HG02763 (cell line): ENCODE measurements around the gene COL6A2.
"Not testable (repeated sequence)": the region's sequence is repeated elsewhere in the genome, so short reads cannot be mapped to it uniquely, and the experiment has no call there.

Experiments
- ATAC-seq: cut with Tn5 transposase; IDR thresholded peaks from one replicate; pipeline ENCODE4 v1.9.1; 2021; ENCODE audit warnings: mild to moderate bottlenecking, moderate library complexity; ENCODE audit not compliant: unreplicated experiment

COL6A2 gene

DNA sequence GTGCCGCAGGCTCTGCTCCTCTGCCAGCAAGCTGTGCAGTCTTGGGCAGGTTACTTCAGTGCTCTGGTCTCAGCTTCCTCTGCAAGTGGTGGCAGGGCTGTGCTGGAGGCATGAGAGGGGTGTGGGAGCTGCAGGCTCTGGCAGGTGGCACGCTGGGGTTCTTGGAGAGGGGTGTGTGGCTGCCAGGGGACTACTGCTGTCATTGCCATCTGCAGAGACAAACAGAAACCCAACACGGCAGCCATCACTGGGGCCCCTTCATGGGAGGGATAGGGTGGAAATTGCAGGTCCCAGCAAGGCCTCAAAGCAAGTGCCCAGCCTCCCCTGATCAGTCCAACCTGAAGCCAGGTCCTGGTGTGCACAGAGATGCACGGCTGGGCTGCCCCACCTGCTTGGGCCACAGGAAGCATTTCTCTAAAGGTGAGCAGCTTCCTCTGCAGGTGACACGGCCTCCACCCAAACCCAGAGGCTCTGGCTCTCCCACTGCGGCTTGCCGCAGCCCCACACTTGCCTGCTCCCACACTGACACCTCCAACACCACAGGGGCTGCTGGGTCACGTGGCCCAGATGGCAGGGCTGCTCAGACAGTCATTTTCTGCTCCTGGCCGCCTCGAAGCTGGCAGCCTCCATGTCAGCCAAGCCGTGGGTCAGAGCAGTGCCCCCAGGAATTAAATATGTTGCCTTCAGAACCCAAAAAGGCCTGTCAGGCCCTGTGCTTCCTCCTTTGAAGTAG lies 4.1 kb upstream of the COL6A2 start:
- no peak for ATAC-seq

DNA sequence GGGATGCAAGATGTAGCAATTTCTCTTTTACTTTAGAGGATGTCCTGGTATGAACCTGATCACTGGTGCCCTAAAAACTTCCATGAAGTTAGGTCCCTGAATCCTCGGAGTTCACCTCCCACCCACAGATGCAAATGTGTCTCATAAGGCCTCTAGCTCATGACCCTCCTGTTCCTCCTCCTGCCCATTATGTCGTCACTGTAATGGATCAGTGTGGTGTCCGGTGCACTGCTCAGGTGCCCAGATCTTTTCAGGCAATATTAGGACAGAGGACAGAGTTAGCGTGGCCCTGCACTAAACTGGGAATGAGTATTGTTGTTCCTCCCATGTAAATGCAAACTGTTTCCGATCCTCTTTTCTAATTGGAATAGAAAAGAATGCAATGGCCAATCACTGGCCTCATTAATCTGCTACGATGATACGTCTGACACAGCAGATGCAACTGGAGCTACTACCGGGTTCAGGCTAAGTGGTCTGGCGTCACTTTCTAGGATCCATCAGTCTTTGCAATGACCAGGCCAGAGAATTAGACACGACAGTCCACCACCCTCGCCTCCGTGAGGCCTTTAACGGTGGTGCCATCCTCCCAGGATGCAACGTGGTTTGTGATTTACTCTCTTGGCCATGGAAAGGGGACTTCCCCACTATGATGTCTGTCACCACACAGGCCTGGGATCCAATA lies 3.4 kb upstream of the COL6A2 start:
- no peak for ATAC-seq

DNA sequence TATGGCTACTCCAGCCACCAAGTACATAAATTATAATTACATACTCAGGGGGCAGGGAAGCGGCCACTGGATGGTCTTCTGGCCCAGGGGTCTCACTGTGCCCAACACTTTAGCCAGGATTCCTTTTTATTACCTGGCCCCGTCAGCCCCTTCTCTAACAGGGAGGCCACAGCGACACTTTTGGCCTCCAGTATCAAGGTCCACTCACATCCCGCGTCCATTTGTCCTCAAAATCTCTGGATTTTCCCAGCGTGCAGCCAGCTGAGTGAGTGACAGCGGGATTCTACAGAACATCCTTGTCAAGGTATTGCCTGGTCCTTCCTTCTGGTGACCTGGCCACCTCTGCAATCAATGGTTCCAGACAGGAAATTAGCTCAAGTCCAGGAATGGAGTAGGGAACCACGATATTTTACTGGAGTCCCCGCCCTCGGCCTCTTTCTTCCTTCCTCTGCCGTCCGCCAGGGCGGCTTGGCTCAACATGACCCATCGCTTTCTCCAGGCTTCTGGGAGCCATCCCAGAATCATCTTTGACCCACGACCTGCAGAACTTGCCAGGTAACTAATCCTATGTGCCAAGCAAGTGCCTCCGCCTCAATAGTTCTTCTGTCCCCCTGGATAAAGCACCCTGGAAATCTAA lies 2.7 kb upstream of the COL6A2 start:
- no peak for ATAC-seq

DNA sequence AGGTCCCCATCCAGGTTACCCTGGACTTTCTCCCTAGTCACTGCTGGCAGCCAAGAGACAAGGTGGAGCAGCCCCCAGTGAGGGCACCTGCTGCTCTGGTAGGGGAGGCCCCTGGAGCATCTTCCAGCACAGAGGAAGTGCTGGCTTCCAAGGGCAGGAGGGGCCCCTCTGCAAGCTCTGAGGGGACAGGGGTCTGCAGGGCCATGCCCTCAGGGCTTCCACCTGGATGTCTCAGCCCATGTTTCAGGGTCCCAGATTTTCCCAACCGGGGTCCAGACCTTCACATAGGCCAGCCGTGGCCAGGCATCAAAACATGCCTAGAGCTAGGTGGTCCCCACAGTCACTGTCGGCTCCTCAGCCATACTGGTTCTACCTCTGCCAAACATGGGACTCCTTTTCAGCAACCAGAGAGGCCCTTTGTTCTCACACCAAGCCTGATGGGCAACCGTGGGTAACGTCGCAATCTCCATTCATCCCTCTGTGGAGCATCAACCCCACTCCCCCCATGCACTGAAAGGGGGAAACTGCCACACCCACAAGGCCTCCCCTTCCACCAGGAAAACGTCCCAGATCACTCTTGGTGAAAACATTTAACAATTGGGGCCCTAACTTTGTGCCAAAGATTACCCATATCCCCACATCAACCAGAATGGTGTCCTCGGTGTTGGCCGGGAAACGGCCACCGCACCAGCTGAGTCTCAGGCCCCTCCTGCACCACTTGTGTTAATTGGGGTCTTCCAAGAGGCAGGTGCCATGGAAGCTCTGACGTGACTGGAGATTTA lies 1.9 kb upstream of the COL6A2 start:
- ATAC-seq: no peak

DNA sequence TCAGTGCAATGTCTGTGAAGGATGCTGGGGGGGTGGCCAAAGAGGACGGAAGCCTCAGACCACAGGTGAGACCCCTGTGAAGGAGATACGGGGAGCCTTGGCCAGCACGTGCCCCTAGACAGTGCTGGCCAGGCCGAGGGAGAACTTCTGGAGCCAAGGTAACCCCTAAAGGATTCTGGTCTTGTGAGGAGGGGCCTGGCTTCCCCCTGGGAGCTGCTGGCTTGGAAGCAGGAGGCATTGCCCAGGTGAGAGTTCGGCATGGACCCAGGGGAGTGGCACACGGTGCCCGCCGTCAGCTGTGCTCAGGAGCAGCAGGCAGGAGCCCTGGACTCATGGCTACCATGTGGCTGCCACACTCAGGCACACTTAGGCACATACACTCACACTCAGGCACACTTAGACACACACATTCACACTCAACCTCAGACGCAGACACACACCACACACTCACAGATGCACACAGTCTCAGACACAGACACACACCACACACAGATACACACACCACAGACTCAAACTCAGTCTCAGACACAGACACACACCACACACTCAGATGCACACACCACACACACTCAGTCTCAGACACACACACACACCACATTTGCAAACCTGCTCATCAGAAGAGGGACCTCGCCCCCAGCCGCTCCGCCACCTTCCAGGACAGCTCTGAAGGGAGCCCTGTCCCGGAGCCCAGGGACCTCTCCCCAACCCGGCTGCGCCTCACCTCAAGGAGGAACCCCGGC lies 1.1 kb upstream of the COL6A2 start:
- no peak for ATAC-seq

DNA sequence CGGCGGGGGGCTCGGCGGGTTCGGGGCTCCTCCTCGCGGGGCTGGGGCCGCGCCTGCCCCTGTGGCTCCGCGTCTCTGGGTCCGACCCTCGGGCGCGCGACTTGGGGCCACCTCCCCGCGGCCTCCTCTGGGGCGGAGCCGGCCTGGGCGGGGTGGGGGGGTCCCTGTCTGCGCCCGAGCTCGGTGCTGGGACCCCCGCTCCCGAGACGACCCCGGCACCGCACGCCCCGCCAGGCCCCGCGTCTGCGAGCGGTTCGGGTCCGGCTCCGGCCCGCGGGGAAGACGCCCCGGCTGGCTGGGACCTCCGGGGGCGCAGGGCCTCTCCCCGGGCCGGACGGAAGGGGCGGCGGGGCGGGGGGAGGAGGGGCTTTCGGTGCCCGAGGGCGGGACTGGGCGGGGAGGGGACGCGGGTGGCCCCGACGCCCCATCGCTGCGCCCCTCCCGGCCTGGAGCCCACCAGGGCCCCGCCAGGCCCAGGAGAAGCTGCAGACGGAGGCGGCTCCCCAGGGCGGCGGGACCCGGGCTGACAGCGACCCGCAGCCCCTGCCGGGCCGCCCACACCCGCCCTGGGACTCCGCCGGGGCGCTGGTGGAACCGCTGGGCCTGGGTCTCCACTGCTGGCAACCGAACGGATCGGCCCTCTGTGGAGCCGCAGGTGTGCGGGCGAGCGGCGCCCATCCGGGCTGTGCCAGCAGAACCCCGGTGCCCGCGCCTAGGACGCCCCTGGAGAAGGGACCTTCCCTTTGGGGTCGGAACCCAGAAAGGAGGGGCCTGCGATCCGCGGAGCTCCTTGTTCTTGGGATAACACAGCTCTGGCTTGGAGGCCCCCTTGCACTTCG lies 610 bp downstream of the COL6A2 start:
- ATAC-seq: no peak

DNA sequence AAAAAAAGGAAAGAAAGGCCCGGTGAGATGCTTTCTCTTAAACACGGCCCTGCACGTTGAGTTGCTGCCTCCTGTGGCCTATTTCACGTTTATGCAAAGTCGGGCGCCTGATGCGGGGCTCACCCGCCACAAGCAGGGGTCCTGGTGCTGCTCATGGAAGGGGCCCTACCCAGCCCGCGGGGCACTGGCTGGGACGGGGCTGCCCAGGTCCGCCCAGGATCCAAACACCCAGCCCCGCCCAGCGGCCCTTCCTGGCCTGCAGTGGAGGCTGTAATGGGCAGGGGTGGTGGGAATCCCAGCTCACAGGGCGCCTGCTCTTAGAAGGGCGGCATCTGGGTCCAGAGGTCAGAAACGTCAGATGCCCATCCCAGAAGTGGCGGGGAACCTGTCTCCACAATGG lies 1.6 kb downstream of the COL6A2 start:
- ATAC-seq: no peak

DNA sequence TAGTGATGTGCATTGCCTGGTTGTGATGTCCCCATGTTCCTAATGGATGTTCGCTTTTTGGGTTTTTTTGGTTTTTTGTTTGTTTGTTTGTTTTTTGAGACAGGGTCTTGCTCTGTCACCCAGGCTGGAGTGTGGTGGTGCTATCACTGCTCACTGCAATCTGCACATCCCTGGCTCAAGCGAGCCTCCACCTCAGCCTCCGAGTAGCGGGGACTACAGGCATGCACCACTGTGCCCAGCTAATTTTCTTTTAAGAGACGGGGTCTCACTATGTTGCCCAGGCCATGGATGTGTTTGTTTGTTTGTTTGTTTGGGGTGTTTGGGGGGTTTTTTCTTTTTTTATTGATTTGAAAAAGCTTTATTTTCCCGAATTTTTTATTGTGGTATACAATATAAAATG lies 2.1 kb downstream of the COL6A2 start:
- no peak for ATAC-seq

DNA sequence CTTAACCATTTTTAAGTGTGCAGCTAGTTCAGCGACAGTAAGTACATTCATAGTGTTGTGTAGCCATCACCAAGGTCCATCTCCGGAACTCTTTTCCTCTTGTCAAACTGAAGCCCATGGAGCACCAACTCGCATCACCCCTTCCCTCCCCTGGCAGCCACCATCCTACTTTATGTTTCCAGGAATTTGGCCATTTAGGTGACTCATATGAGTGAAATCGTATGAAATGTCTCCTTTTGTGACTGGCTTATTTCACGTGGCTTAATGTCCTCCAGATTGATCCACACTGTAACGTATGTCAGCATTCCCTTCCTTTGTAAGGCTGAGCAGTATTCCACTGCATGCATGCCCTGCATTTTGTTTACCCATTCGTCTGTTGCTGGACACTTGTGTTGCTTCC lies 2.5 kb downstream of the COL6A2 start:
- no peak for ATAC-seq

DNA sequence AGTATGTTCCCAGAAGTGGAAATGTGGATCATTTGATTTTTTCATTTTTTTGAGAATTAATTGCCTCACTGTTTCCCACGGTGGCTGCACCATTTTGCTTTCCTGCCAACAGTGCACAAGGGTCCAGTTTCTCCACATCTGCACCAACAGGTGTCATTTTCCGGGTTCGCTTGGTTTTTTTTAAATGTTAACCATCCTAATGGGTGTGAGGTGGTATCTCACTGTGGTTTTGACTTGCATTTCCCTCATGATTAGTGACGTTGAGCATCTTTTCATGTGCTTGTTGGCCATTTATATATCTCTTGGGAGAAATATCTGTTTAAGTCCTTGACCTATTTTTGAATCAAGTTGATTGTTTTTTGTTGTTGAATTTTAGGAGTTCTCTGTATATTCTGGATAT lies 3.0 kb downstream of the COL6A2 start:
- ATAC-seq: no peak

DNA sequence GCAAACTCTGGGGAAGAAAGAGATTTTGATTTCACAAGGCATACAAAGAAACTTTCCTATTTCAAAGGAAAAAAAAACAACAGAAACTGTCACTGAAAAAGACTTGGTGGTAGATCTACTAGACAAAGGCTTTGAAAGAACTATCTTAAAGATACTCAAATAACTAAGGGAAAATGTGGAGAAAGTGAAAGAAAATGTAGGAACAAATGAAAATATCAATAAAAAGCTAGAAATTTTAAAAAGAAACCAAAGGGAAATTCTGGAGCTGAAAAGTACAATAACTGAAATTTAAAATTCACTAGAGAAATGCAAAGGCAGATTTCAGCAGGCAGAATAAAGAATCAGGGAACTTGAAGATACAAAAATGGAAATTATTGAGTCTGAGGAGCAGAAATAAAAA lies 6.2 kb downstream of the COL6A2 start:
- no peak for ATAC-seq

DNA sequence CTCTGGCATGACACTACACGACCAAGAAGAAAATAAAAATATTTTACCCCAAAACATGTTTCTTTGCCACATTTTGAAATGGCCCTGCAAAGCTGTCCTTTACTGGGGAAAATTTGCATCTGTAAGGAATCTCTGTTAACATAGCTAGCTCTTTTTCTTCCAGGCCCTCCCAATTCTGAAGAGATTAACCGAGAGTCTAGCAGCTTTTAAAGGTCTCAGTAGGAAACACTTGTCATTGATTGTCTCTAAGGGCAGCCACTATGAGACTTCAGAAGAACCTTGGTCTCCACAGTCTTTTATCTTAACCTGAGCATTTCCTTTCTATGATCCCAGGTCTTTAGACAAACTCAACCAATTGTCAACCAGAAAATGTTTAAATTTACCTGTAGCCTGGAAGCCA lies 9.5 kb downstream of the COL6A2 start:
- ATAC-seq: not testable (repeated sequence)

DNA sequence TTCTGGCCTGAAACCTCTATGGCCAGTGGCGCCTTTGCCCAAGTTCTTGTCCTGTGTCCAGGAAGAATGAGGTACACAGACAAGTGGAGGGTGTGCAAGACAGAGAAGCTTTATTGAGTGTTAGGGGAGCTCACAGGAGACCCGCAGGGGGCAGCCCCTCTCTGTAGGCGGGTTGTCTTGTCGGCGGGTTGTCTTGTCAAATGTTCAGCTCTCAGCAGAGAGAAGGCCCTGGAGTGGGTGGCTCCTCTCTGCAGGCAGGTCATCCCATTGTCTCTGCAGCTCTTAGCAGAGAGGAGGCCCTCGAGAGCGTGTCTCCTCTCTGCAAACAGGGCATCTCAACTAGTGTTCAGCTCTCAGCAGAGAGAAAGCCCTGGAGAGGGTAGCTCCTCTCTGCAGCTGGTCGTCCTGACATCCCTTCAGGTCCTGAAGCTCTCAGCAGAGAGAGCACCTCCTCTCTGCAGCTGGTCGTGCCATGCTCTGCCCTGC lies 11.0 kb downstream of the COL6A2 start:
- ATAC-seq: no peak

DNA sequence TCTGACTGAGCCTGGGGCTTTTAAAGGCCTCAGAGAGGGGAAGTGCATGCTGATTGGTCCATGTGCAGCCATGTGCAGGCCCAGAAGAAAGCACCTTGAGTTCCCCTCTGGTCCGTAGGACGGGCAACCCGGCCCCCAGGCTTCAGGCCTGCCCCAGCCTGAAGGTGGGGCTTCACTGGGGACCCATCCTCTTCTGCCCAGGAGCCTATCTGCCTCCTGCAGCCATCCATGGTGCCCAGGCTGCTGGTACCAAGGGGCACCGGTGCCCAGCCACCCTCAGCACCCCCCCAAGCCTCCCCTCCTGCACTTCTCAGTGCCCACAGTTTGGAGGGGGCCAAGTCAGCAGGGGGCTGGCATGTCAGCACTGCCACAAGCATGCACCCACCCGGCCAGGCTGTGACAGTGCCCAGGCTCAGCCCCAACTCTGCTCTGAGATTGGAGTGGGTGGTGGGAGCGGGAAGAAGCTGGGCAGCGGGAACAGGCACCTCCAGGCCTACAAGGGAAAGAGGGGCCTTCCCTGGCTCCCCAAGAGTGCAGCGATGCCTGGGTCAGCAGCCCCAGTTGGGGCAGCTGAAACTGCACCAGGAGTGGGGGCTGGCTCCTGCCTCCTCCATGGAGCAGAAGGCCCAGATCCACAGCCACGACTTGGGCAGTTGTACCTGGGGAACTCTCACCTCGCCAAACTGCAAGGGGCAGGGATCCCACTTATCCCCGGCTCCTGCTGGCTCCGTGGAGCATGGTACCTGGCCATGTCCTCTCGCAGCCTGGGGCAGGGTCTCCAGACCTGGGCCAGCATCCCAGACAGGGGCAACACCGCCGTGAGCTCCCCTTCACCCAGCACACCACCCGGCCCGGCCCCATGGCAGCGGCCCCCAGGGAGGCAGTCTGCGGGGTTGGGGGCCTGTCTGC lies 11.7 kb downstream of the COL6A2 start:
- no peak for ATAC-seq

DNA sequence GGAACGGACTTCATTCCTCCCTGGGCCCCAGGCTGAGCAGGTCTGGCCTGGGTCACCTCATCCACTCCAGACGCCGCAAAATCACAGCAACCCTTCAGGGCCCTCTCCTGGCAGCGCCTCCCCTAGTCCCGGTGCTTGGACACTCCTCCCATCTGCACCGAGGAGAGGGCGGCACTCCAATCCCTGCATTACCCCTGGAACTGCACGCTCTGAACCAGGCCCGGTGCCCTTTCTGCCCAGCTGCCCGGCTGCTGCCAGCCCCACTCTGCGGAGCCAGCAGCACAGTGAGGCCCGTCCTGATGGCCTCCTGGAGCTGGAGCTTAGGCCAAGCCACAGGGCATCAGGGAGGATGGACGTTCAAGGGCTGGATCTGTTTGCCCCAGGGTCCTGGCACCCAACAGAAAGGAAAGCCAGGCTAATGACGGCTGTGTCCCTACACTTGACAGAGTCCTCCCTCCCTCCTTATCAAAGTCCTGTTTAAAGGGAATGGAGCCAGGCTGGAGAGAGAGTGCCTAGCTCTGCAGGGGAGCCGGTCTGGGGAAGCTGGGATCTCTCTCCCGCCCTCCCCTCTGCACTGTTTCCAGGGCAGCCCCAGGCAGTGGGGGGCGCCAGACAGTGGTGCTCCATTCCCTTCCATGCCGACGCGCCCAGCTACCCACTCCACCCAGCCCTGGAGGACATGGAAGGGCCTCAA lies 12.7 kb downstream of the COL6A2 start:
- ATAC-seq: no peak

DNA sequence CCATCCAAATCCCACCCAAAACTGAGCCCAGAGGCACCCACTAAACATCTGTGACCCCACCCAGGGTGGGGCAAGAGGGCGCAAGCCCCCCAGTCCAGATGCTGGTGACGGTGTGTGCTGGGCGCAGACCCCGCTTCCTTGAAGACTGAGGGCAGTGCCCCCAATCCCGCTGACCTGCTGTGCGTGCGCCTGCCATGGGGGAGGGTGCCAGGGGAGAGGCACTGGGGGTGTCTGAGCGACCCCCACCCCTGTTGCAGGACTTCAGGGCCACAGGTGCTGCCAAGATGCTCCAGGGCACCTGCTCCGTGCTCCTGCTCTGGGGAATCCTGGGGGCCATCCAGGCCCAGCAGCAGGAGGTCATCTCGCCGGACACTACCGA lies 13.3 kb downstream of the COL6A2 start:
- no peak for ATAC-seq

DNA sequence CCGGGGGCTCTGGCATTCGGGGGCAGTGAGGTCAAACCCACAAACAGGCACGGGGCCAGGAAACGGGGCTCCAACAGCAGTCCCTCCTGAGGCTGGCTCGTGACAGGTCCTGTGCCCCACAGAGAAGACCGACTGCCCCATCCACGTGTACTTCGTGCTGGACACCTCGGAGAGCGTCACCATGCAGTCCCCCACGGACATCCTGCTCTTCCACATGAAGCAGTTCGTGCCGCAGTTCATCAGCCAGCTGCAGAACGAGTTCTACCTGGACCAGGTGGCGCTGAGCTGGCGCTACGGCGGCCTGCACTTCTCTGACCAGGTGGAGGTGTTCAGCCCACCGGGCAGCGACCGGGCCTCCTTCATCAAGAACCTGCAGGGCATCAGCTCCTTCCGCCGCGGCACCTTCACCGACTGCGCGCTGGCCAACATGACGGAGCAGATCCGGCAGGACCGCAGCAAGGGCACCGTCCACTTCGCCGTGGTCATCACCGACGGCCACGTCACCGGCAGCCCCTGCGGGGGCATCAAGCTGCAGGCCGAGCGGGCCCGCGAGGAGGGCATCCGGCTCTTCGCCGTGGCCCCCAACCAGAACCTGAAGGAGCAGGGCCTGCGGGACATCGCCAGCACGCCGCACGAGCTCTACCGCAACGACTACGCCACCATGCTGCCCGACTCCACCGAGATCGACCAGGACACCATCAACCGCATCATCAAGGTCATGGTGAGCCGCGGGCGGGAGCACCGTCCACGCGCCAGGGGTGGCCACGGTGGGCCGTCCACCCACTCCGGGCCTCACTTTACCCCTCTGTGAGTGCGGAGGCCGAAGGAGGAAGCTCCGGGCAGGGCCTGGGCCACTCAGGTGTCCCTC lies 14.2 kb downstream of the COL6A2 start:
- ATAC-seq: no peak
